NCI-H1092 treated with DMSO at 0.1 percent for 48 hours (cell line): ENCODE measurements around the gene SLC43A1.

Experiments used
- DNase-seq: peaks from one replicate; lab custom pipeline; 2025; lab: John Stamatoyannopoulos, UW

Gene SLC43A1

GRCh38 chr11:57479021-57479663 lies 36.4 kb downstream of the SLC43A1 start:
- no peak for DNase-seq

GRCh38 chr11:57477507-57478189 lies 37.9 kb downstream of the SLC43A1 start:
- DNase-seq = peak; percentile 10

- DNase-seq = no peak
These were observed 38.6 kb downstream of the SLC43A1 start for GRCh38 chr11:57476757-57477506.

- DNase-seq = no peak
These were observed 39.3 kb downstream of the SLC43A1 start for GRCh38 chr11:57476047-57476756.

GRCh38 chr11:57475671-57476046 lies 39.8 kb downstream of the SLC43A1 start:
- no peak for DNase-seq

- DNase-seq = no peak
These were observed 40.3 kb downstream of the SLC43A1 start for GRCh38 chr11:57475191-57475590.

GRCh38 chr11:57474803-57475115 lies 40.7 kb downstream of the SLC43A1 start:
- DNase-seq = no peak

GRCh38 chr11:57474017-57474802 lies 41.3 kb downstream of the SLC43A1 start:
- no peak for DNase-seq

- DNase-seq = no peak
These were observed 42.1 kb downstream of the SLC43A1 start for GRCh38 chr11:57473285-57473841.

- DNase-seq = peak; percentile 61
These were observed 44.0 kb downstream of the SLC43A1 start for GRCh38 chr11:57471496-57471895.

GRCh38 chr11:57469268-57469667 lies 46.2 kb downstream of the SLC43A1 start:
- DNase-seq = no peak

- no peak for DNase-seq
These were observed 47.2 kb downstream of the SLC43A1 start for GRCh38 chr11:57468276-57468675.

GRCh38 chr11:57467508-57468157 lies 47.9 kb downstream of the SLC43A1 start:
- peak; percentile 43 for DNase-seq

- DNase-seq = no peak
These were observed 48.8 kb downstream of the SLC43A1 start for GRCh38 chr11:57466680-57467079.

- no peak for DNase-seq
These were observed 50.8 kb downstream of the SLC43A1 start for GRCh38 chr11:57464539-57465181.

GRCh38 chr11:57463671-57464538 lies 51.6 kb downstream of the SLC43A1 start:
- DNase-seq = peak; percentile 22

- no peak for DNase-seq
These were observed 52.9 kb downstream of the SLC43A1 start for GRCh38 chr11:57462597-57462996.

GRCh38 chr11:57461841-57462489 lies 53.5 kb downstream of the SLC43A1 start:
- DNase-seq = no peak
